NCI-H748 treated with DMSO at 0.1 percent for 48 hours (cell line): ENCODE measurements around the gene SORCS2.

Experiments used
- DNase-seq: peaks from one replicate; lab custom pipeline; 2025; lab: John Stamatoyannopoulos, UW

The SORCS2 gene

DNA sequence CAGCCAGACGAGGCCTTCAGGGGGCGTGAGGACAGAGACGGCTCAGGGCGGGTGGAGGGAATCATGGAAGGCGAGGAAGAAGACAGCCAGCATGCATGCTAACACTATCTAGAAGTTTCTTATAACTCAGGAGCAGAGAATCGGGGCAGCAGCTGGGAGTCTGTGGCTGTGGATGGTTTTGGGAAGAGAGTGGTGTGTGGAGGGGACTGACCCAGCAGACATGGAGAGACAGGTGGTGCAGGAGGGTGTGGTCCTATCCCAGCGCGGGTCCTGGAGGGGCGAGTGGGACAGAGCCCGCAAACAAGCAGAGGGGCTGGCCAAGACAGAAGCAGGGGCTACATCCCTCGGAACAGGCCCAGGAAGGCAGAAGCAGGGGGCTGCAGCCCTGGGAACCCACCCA is 555.2 kb downstream of the SORCS2 start:
- no peak for DNase-seq

DNA sequence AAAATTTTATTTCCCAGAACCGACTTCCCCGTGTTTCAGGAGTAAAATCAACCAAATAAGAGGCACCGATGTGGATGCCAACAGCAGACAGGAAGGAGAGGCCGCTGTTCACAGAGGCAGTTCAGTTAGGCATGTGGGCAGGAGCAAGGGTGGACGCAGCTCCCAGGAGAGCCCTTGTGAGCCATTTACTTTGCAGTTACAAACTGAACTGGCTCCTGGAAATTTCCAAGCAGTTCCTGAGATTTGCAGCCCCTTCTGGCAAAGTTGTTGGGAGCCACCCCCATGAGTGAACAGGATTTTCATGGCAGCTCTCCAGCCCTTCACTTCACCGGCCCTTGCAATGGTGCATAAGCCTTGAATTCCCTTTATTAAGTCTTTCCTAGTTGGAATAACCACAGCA is 558.2 kb downstream of the SORCS2 start:
- DNase-seq, result no peak

DNA sequence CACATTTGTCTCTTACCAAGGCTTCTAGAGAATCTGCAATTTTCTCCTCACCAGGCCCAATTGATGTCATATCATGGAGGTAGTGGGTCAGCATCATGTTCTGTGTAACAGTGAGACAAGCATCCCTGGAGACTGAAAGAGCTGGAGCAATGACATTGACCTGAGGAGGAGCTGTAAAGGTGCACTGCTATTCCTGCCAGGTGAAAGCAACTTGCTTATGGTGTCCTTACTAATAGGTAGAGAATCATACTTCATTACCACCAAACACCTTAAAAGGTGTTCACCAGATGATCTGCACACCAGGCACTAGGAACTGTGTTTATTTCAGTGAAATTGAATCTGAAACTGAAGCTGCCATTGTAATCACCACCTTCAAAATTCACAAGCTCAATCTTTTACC is 558.6 kb downstream of the SORCS2 start:
- no peak for DNase-seq

DNA sequence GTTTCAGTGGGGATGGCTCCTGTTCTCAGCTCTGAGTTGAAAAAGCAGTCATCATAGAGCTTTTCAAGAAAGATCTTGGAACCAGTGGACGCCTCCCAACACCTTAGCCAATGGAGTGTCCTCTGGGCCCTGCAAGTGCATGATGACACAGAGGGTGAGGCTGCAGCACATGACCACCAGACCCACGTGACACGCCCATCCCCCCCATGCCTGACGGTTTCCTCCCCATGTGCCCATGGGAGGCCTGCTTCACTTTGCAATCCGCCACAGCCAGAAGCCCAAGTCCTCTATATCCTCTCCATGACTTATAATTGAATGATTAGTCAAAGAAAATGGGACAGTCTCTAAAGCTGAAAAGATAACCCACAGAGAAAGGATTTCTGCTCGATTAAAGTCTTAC is 560.3 kb downstream of the SORCS2 start:
- DNase-seq, result no peak

DNA sequence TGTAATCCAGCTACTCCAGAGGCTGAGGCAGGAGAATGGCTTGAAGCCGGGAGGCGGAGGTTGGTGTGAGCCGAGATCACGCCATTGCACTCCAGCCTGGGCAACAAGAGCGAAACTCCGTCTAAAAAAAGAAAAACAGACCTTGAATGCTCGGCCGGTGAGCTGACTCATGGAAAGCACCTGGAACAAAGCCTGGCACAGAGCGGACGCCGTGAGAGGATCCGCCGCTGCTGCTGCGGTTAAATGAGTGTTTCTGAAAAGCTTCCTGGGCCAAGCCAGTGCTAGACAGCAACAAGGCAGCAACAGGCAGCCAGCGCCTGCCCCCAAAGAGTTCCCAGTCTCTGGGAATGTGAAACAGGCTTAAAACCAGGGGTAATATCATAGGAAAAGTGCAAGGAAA is 560.9 kb downstream of the SORCS2 start:
- DNase-seq, result no peak

DNA sequence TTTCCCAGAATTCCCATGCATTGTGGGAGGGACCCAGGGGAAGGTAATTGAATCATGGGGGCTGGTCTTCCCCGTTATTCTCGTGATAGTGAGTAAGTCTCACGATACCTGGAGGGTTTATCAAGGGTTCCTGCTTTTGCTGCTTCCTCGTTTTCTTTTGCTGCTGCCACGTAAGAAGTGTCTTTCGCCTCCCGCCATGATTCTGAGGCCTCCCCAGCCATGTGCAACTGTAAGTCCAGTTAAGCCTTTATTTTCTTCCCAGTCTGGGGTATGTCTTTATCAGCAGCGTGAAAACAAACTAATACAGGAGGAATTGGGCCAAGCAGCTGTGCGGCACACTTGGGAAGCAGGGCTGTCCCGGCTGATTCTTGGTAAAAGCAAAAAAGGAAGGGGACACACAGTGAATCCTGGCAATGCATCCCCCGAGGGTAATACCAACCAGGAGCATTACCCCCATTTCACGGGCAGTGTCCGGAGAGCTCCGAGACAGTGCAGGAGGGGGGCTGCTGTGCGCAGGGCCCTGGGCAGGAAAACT is 561.7 kb downstream of the SORCS2 start:
- DNase-seq, result no peak

DNA sequence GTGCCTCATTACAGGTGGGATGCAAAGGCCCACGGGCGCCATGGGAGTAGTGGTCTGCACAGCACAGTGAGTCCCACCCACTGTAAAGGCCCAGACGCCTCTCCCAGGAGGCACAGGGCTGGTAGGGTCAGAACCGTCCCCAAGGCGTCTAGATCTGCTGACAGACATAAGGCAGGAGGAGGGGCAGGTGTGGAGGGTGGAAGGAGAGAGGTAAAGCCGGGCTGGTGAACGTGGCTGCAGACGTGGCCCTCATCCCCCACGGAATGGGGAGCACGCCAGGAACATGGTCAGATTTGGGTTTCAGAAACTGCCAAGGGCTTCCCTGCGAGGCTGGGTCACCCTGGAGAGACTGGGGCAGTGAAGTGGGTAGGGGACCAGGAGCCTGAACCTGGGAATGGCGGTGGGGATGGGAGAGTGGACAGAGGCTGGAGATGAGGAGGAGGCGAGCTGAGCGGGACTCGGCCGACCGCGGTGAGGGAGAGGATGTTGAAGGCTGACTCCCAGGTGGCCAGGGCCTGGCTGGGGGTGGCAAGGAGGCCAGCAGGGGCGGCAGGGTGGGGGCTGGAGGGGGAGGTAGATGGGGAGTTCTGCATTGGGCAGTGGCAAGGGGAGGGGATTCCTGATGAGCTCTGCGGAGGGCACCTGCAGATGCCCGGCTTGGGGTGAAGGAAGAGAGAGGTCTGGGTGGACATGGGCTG is 562.4 kb downstream of the SORCS2 start:
- DNase-seq, result no peak

DNA sequence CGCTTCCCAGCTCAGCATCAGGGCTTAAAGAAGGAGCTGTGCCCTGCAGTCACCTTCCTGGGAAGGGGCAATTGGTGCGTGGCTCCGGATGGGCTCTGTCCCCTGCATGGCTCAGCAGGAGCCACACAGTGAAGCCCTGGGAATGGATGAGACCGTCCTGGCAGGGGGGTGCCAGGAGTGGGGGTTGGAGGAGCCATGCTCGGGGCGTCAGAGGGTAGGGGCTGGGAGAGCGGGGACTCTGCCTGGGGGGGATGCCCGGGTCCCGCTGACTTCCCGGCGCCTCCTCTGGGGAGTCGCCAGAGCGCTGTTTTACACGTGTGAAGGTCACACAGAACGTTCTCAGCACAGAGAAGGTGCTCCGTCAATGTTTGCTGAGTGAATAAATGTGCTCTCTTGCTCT is 563.2 kb downstream of the SORCS2 start:
- DNase-seq, result no peak

DNA sequence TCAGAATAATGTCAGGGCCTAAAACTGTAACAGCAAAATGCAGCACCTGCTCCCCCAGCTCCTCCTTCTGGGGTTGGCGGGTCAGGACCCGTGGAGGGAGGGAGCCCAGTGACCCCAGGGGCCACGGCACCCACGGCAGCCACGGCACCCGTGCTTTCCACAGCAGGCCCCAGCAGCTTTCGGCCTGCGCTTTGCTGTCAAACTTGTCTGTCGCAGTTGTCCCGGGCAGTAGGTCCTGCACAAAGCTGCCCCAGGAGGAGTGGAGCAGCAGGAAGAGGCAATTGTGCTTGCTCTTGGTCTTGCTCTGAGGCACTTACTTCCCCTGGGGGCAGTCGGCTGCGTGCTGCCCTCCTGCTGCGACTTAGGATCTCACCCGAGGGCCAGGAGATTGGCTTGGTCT is 563.7 kb downstream of the SORCS2 start:
- DNase-seq, result no peak

DNA sequence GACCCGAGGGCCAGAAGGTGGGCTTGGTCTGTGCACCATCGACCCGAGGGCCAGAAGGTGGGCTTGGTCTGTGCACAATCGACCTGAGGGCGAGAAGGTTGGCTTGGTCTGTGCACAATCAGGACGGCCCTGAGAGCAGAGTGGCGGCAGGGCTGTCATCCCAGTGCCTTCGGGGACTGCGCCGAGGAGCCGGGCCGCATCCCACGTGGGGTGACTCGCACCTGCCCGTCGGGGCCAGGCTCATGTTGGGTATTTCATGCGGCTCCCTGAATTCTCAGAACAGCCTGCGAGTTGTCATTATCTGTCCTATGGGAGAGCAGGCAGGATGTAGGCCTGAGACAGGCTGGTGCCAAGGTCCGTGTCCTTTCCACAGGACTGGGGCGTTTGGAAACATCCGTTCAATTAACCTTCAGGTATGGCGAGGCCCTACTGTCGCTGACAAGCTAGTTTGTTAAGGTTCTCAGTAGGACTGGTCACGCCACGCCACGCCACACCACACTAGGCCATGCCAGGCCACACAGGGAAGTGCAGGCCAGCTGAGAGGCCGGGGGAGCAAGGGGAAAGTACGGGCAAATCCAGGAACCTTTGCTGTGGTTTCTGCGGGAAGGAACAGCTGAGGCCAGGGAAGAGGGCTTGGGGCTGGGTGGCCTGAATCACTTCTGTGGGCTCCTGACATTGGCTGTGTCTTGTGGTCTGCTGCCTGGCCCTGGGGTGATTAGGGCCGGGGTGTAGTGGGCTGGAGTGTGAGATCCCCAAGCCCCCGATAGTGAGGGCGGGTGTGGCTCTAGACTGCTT is 564.4 kb downstream of the SORCS2 start:
- DNase-seq, result no peak

DNA sequence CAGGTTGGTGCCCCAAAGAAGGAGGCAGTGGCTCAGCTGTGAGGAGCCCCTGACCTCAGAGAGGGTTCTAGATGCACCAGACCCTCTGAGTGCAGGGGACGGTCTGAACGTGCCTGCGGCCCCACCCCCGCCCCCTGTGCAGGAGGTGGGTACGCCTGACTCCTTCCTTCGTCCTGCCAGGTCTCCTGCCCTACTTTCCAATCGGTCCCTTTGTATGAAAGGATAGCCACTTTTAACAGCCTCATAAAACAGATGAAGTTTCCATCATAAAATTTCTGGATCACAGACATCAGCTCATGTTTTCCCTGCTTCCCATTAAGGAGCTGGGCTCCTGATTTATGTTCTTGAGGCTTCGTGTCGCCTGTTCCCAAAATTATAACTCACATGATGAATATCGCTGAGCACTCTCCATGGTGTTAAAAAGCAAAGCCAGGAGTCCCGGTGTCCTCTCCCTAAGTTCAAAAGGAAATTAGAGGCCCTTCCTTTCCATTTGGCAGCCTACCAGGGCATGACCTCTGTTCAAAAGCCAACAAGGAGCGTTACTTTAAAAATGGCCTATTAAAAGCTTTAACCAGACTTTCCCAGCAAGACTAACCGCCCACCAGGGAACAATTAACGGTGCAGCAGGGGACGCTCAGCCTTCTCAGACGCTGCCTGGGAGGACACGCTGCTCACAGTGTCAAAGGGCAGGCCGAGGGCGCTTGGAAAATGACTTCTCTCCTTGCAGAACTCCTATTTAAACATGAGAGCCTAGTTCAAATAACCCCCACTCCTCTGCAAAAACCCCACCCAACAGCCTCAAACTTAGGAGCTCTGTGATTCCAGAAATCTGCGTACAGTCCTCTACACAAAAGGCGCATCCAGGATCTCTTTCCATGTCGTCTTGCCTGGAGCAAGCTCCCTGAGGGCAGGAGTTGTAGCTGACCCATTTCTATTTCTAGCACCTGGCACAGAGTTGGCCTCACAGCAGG is 565.4 kb downstream of the SORCS2 start:
- no peak for DNase-seq

DNA sequence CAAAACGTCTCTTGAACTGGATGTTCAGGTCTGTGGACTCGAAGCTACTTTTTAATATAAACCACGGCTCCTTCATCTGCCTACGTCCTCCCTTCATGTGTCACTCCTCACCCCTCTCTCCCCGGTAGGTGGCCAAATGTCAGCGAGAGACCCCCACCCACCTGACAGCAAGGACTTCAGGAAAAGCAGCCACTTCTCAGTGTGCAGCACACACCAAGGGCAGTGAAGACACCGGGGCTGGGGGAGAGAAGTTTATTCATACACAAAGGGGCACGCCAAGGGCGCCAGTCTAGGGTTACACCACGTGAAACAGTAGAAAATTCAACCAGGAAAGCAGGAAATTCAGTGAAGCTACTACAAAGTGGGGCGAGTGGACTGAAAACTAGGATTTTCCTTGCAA is 566.1 kb downstream of the SORCS2 start:
- no peak for DNase-seq

DNA sequence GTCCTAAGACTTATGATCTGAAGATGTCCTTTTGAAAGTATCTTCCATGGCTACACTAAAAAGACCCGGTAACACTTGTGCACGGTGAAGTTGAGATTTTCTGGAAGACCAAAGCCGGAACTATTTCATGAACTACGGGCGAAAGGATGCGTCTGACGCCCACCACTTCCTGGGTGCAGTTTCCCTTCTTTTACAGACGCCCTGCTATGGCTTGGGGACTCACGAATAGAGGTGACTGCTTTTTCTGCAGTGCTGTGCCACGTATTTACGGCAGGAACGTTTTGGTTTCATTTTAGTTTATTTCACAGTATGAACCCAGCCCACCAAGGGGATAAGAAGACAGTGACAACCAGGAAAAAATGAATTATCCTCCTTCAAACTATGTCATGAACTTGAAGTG is 566.9 kb downstream of the SORCS2 start:
- no peak for DNase-seq

DNA sequence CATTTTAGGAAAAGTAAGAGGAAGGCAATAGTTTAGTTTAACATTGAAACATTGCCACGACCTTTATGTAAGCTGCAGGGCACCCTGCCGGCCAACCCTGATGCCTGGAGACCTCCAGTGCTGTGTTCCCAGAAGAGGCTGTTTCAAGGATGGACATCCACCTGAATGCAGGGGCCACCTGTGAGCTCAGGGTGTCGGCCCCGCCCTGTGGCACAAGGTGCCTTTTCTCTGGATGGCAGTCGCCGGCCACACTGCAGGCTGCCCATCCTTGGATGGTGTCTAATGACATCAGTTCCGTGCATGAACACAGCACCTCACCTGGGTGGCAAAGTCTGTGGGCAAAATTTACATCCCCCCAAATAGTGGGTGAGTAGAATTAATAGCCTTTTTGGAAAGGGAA is 567.3 kb downstream of the SORCS2 start:
- DNase-seq, result no peak

DNA sequence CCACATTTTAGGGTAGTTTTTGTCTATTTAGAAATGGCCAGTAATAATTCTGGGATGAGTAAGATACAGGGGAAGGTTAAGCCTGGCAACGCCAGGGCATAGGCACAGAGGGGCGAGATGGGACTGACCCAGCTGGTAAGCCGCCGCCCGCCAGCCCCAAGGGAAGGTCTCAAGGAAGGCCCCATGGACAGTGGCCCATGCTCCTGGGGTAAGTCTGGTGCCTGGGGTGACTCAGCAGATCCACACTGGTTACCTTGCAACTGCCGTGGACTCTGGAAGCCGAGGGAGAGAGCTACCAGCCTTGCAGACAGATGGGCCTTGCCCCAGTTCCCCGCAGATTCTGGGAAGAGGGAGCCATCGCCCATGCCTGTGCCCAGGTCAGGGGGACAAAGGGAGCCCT is 567.9 kb downstream of the SORCS2 start:
- DNase-seq, result no peak

DNA sequence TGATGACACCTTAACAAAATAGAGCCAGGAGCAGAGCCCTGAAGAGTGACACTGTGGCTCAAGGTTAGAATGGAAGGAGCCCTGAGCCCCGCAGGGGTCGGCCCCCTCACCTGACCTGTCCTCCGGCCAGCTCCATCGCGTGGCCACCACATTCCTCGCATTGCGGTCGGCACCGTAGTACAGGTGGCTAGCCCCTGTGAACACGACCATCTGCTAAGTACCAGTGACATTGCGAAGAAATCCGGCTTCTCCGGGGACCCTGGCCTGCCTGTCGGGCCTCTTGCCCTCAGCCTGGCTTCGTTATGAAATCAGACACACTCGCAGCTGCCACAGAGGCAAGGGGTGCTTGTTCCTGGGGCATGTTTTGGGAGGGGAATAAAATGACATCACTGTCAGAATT is 568.4 kb downstream of the SORCS2 start:
- DNase-seq, result no peak

DNA sequence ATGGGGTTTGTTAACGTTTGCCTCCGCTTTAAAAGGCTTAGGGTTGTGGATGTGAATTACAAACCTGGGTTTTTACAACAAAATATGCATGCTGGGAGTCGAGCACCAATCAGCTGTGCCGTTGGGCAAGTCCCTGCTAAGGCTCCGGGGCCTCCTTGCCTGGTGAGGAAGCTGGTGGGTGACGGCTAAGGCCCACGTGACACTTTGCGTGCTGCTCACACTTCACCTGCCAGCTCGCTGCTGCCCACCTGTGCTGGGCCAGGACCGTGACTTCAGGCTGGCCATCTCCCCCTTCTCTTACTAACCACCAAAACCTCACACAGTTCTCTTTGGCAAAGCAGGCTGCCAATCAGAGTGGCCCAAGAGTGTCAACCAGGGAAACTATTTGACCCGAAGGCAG is 569.0 kb downstream of the SORCS2 start:
- no peak for DNase-seq

DNA sequence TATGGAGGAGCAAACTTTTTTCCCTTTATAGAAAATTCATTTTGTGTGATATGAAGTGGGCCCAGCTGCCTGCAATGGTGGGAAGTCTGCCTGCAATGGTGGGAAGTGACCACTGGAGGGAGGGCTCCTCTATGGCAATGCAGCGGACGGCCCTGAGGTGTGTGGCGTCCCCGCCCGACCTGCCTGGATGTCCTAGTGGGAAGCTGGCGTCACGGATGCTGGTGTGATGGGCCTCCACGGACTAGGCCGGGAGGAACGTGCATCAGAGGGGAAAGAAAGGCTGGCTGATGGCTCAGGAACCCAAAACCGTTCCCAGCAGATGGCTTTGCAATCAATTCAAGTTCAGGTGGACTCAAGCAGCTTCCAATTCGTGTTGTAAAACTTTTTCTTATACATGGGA is 569.4 kb downstream of the SORCS2 start:
- no peak for DNase-seq

DNA sequence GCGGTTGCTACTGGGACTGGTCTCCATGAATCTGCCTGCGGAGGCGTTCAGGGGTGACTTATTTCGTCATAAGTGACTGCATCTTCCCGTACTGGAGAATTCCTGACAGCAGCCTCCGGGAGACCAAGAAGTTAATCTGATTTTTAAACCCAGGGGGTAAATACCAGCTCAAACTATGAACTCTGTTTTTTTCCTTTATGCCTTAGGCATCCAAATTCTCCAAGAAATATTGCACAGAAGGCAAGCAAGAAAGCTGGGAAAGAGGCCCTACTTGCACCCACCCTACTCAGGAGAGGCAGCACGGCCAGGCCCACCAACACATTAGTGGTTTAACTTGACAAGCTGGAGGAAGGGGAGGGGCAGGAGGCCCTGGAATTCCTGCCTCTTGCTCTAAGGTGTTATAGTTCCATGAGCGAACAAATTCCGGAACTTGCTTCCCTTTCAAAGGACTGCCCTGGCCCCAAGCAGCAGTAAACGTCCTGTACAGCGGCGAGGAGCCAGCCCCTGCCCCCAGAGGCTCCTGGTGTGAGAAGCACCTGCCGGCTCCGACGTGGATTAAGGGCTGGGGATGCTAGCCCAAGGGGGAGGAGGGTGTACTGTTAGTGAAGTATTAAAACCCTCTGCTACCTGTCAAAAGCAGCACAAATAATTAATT is 570.2 kb downstream of the SORCS2 start:
- no peak for DNase-seq

DNA sequence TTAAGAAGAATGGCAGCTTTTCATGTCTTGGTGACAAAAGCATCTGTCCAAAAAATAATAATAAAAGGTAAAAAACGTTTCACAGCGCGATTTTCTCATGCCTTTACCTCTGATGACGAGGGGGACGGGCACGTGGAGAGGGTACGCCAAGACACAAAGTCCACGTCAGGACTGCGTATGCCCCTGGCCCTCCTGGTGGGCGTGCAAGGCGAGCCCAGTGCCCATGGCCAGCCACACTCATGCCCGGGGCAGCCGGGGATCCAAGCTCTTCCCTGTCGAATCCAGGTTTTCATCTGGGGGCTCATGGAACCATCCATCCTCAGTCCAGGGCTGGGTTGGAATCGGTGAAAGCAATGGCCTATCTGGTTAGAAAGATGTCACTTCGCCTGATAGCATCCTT is 570.8 kb downstream of the SORCS2 start:
- DNase-seq, result no peak

DNA sequence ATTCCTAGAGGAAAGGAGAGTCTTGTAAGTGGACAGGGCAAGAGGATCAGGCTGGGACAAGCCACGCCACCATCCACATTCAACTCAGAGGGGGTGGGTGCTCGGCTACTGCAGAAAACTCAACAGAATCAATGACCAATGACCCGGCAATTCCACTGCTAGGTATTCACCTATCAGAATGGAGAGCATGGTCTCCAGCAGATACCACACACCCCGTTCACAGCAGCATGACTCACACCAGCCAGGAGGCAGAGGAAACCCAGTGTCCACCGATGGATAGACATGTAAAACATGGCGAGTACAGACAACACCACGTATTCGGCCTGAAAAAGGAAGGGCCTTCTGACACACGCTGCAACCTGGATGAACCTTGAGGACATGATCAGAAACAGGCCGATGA is 571.5 kb downstream of the SORCS2 start:
- DNase-seq, result no peak

DNA sequence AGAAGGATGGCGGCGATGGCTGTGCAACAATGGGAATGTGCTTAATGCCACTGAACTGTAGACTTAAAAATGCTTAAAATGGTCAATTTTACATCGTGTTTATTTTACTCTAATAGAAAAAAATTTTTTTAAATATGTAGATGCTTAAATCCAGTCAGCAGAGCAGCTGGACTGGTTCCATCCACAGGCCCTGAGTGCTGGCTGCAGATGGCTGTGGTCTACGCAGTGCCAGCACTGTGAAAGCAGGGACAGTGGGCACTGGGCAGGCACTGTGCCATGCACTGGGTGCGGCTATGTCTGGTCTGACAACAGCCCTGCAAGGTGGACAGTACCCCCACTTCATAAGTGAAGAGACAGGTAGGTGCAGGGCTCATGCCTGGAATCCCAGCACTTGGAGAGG is 572.1 kb downstream of the SORCS2 start:
- no peak for DNase-seq
